Raji (cell line): Measurements from ENCODE around the gene MAPK11.

Experiments
- POLR2A ChIP-seq: IDR thresholded peaks from 2 replicates; pipeline ENCODE4 v1.6.1; 2011; ENCODE audit warnings: low read depth, low read length, control low read depth; ENCODE audit not compliant: insufficient read depth

Gene MAPK11

GRCh38 chr22:50289151-50289941, 19.2 kb upstream of the MAPK11 start:
- no peak for TF ChIP-seq POLR2A

GRCh38 chr22:50287731-50288130, 17.6 kb upstream of the MAPK11 start:
- TF ChIP-seq POLR2A: no peak

- TF ChIP-seq POLR2A: no peak
These were observed 16.6 kb upstream of the MAPK11 start for GRCh38 chr22:50286701-50287318.

GRCh38 chr22:50286275-50286674, 16.1 kb upstream of the MAPK11 start:
- no peak for TF ChIP-seq POLR2A

- TF ChIP-seq POLR2A: no peak
These were observed 15.5 kb upstream of the MAPK11 start for GRCh38 chr22:50285568-50286229.

GRCh38 chr22:50284479-50284878, 14.3 kb upstream of the MAPK11 start:
- no peak for TF ChIP-seq POLR2A

GRCh38 chr22:50283821-50284220, 13.6 kb upstream of the MAPK11 start:
- TF ChIP-seq POLR2A: no peak

GRCh38 chr22:50282361-50283155, 12.4 kb upstream of the MAPK11 start:
- no peak for TF ChIP-seq POLR2A

- TF ChIP-seq POLR2A: no peak
These were observed 11.8 kb upstream of the MAPK11 start for GRCh38 chr22:50281957-50282356.

- no peak for TF ChIP-seq POLR2A
These were observed 11.2 kb upstream of the MAPK11 start for GRCh38 chr22:50281384-50281760.

- TF ChIP-seq POLR2A: no peak
These were observed 10.7 kb upstream of the MAPK11 start for GRCh38 chr22:50280708-50281383.

GRCh38 chr22:50280022-50280707, 10.0 kb upstream of the MAPK11 start:
- TF ChIP-seq POLR2A: no peak

- TF ChIP-seq POLR2A: no peak
These were observed 8.9 kb upstream of the MAPK11 start for GRCh38 chr22:50278956-50279619.

GRCh38 chr22:50278461-50278860, 8.3 kb upstream of the MAPK11 start:
- no peak for TF ChIP-seq POLR2A

- no peak for TF ChIP-seq POLR2A
These were observed 7.6 kb upstream of the MAPK11 start for GRCh38 chr22:50277761-50278160.
